GM12801 (cell line): Measurements from ENCODE around the gene MED22.

Source experiments
- TF ChIP-seq, protein P1 (sequence below): IDR thresholded peaks from one replicate; pipeline ENCODE4 v1.5.1; 2011; ENCODE audit warnings: control low read depth; ENCODE audit not compliant: insufficient read length; ENCODE audit errors: extremely low read depth

MED22 gene

DNA sequence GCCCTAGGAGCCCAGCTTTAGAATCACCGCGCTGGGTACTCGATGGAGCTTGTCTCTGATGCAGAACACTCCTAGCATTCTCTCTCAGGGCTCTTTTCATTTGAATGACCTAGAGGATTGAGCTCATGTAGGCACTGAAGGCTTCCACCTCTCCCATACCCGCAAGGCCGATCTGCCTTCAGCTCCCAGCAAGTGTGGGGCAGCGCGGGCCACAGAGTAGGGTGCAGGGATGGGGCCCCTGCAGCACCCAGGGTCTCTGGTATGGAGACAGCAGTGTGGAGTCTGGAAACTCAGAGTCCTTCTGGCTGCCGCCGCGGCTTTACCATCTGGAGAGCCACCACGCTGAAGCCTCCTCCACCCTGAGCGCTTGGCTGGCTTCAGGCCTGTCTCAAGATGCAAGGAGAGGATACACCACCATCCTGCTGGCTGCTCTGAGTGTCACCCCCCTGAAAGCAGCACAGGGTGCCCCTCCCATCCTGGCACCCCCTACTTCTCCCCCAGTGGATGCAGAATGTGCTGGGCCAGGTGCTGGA is 41.2 kb upstream of the MED22 start:
- TF ChIP-seq, protein P1, sequence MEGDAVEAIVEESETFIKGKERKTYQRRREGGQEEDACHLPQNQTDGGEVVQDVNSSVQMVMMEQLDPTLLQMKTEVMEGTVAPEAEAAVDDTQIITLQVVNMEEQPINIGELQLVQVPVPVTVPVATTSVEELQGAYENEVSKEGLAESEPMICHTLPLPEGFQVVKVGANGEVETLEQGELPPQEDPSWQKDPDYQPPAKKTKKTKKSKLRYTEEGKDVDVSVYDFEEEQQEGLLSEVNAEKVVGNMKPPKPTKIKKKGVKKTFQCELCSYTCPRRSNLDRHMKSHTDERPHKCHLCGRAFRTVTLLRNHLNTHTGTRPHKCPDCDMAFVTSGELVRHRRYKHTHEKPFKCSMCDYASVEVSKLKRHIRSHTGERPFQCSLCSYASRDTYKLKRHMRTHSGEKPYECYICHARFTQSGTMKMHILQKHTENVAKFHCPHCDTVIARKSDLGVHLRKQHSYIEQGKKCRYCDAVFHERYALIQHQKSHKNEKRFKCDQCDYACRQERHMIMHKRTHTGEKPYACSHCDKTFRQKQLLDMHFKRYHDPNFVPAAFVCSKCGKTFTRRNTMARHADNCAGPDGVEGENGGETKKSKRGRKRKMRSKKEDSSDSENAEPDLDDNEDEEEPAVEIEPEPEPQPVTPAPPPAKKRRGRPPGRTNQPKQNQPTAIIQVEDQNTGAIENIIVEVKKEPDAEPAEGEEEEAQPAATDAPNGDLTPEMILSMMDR: no peak

DNA sequence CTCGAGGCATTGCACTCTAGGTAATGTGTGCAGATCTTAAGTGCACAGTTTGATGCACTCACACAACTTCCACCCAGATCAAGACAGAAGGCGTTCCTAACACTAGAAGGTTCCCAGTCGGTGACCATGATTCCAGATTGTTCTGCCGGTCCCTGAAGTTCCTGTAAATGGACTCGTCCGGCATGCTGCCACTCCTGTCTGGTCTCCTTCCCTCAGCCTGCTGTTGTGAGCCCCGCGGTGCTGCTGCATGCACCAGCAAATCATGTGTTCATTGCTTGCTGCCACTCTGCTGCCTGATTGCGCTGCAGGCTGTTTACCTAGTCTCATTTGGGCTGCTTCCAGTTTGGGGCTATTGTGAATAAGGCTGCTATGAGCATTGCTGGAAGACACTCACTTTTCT is 39.7 kb upstream of the MED22 start:
- TF ChIP-seq, protein P1: no peak

DNA sequence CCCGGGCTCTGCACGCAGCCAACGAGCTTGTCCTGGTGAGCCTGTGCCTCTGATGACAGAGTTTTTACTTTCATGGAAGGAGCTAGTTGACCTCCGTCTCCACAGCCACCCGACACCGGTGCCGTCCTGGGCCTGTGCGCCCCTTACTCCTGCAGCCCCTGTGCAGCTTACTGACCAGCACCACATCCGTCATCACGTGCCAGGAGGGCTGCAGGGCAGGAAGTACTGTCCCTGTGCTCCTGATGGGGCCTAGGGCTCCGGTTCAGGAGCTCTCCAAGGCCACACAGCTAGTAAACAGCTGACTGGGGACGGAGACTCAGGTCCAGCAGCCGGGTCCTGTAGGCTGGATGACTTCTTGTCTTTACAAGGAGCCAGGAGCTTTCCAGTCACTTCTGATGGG is 38.4 kb upstream of the MED22 start:
- TF ChIP-seq, protein P1: no peak

DNA sequence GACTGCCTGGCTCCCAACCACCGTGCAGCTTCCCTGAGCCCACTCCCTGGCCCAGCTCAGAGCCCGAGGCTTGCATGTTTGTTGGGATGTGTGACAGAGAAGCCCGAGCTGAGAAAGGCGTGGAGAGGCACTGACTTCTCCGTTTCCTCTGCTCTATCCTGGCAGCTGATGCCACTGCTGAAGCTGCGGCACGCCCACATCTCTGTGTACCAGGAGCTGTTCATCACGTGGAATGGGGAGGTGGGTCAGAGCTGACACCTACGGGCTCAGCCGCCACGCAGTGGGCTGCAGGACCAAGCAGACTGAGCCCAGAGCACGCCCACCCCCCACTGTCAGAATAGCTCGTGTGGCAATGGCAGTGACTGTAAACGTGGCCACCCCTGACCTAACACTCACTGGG is 37.5 kb upstream of the MED22 start:
- TF ChIP-seq, protein P1: no peak

DNA sequence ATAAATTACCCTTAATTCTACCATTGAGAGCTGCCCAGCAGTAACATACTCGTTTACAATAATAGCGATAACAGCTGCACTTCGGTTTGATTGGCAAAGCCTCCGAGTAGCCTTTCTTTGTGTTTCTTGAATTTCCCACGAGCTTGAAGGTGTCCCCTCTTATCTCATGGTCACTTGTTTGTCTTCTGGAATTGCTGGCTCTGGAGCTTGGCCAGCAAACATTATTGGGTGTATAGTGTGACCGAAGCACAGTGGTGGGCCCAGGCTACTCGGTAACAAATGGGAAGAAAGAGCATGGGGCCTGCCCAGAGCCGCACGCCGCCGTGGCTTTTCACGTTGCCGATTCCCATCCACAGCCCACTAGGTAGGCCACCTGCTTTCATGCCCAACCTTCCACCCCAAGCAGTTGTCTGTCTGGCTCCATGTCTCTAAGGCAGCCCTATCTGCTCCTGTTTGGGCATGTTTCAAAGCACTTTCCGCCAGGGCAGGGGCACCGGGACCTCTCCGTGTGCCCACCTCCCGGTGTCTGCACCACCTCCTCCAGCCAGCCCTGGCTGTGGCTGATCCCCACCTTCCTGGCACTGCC is 36.9 kb upstream of the MED22 start:
- TF ChIP-seq, protein P1: no peak

DNA sequence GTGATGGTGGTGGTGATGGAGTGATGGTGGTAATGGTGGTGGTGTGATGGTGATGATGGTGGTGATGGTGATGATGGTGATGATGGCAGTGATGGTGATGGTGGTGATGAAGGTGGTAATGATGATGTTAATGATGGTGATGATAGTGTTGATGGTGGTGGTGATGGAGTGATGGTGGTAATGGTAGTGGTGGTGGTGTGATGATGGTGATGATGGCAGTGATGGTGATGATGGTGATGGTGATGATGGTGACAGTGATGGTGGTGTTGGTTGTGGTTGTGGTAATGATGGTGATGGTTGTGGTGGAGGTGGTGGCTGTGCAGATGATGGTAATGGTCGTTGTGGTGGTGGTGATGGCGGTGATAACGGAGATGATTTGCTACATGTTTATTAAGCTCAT is 35.5 kb upstream of the MED22 start:
- TF ChIP-seq, protein P1: no peak

DNA sequence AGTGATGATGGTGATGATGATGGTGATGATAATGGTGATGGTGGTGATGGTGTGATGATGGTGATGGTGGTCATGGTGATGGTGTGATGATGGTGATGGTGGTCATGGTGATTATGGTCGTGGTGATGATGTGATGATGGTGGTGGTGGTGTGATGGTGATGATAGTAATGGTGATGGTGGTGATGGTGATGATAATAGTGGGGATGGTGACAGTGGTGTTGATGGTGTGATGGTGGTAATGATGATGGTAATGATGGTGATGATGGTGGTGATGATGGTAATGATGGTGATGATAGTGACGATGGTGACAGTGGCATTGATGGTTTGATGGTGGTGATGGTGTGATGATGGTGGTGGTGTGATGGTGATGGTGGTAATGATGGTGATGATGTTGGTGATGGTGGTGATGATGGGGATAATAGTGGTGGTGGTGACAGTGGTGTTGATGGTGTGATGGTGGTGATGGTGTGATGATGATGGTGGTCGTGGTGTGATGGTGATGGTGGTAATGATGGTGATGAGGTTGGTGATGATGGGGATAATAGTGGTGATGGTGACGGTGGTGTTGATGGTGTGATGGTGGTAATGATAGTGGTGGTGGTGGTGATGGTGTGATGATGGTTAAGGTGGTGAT is 34.7 kb upstream of the MED22 start:
- TF ChIP-seq, protein P1: no peak
